Common myeloid progenitor, CD34-positive (primary cell): ENCODE data around the gene NOL4L.
A peak's percentile ranks its signal among the peaks of the same experiment; 100 is the strongest.

ENCODE experiments used
- CTCF ChIA-PET: fragments of 350-600 bp; sonication (Branson Sonifier 250); formaldehyde crosslinking; loops from one replicate; lab custom pipeline; 2021; ENCODE audit warnings: antibody characterized with exemption; lab: Charles Lee
- POLR2A ChIA-PET: fragments of 350-600 bp; sonication (Branson Sonifier 250); formaldehyde crosslinking; loops from one replicate; lab custom pipeline; 2021; ENCODE audit warnings: antibody characterized with exemption; lab: Charles Lee
- DNase-seq, 3 donors: peaks; one replicate each; pipeline versions ENCODE4 v3.0.0 to v3.0.0-alpha.2; 2013
- H3K27ac ChIP-seq, 2 experiments: 1 replicate in 1 of 2; 2 replicates in 1 of 2; pipeline ENCODE4 v1.7.0; 2013; ENCODE audit warnings: inconsistent platforms in 2 of 2, low read length in 2 of 2, mild to moderate bottlenecking in 2 of 2, low read depth in 1 of 2, moderate library complexity in 1 of 2; ENCODE audit not compliant: severe bottlenecking in 2 of 2, insufficient read depth in 1 of 2, poor library complexity in 1 of 2
- H3K27me3 ChIP-seq, 5 experiments: replicated peaks in 2 of 5; 1 replicate in 3 of 5; 2 replicates in 2 of 5; pipeline versions ENCODE4 v1.6.1 to v1.7.0; 2013; ENCODE audit warnings: low read length in 4 of 5, mild to moderate bottlenecking in 2 of 5, moderate library complexity in 2 of 5, inconsistent platforms in 1 of 5; ENCODE audit not compliant: insufficient read depth in 5 of 5, control insufficient read depth in 4 of 5
- H3K36me3 ChIP-seq, 4 experiments: 1 replicate in 2 of 4; 2 replicates in 2 of 4; pipeline versions ENCODE4 v1.6.1 to v1.7.0; 2013; ENCODE audit warnings: low read length in 3 of 4, control low read depth in 1 of 4, mild to moderate bottlenecking in 1 of 4; ENCODE audit not compliant: control insufficient read depth in 4 of 4, insufficient read depth in 4 of 4
- H3K4me1 ChIP-seq, 4 experiments: 1 replicate in 3 of 4; 2 replicates in 1 of 4; pipeline versions ENCODE4 v1.6.1 to v1.7.1; 2013; ENCODE audit warnings: low read length in 3 of 4, mild to moderate bottlenecking in 3 of 4, control low read depth in 1 of 4, inconsistent platforms in 1 of 4, moderate library complexity in 1 of 4; ENCODE audit not compliant: control insufficient read depth in 4 of 4, insufficient read depth in 4 of 4; ENCODE audit errors: control extremely low read depth in 1 of 4
- H3K4me3 ChIP-seq, 7 experiments: 1 replicate in 4 of 7; 2 replicates in 3 of 7; pipeline versions ENCODE4 v1.5.1 to v1.7.0; 2013; ENCODE audit warnings: mild to moderate bottlenecking in 7 of 7, low read length in 6 of 7, moderate library complexity in 6 of 7, inconsistent platforms in 2 of 7, low read depth in 2 of 7, control low read depth in 1 of 7; ENCODE audit not compliant: insufficient read depth in 4 of 7, control insufficient read depth in 1 of 7; ENCODE audit errors: extremely low read depth in 1 of 7
- H3K9me3 ChIP-seq, 5 experiments: 1 replicate in 4 of 5; 2 replicates in 1 of 5; pipeline versions ENCODE4 v1.6.1 to v1.7.1; 2013; ENCODE audit warnings: low read length in 4 of 5, mild to moderate bottlenecking in 2 of 5, inconsistent platforms in 1 of 5, low read depth in 1 of 5, moderate library complexity in 1 of 5; ENCODE audit not compliant: control insufficient read depth in 4 of 5, insufficient read depth in 2 of 5; ENCODE audit errors: control extremely low read depth in 1 of 5
- WGBS: methylation state at CpG from one replicate; pipeline ENCODE4 v1.1.5; 2013; ENCODE audit not compliant: insufficient coverage; 5-methylcytosine and 5-hydroxymethylcytosine counted together

The NOL4L gene

GRCh38 chr20:32613192-32614053 lies 28.3 kb upstream of the NOL4L start:
- Histone ChIP-seq H3K27ac (no peak overlapping the region), H3K4me1 (peaks cover 0 to 19% (median 12%) of the 10 kb centered on the region in 4 experiments), H3K4me3 (no peak overlapping the region), H3K27me3 (no peaks in the 10 kb centered on the region), H3K9me3 (no peaks in the 10 kb centered on the region), H3K36me3 (no peaks in the 10 kb centered on the region)
- ChIA-PET CTCF (no interaction called here), POLR2A (no interaction called here)
- WGBS = 97% methylated on average over 3 of the region's 3 CpGs
- DNase-seq = no peak

- H3K36me3 ChIP-seq = no peaks in the 10 kb centered on the region
- POLR2A ChIA-PET = interaction anchor here (1.1 kb wide), 1 partner anchor 15 kb away, joined by 3 read pairs; no protein-coding TSS in a partner anchor
- 100% methylated on average over 2 of the region's 3 CpGs for WGBS
- H3K27me3 ChIP-seq = no peaks in the 10 kb centered on the region
- DNase-seq = no peak
- peaks cover 0 to 19% (median 12%) of the 10 kb centered on the region in 4 experiments for H3K4me1 ChIP-seq
- CTCF ChIA-PET = interaction anchor here (0.9 to 1.9 kb wide), 4 partner anchors 14 to 147 kb away, joined by 3 to 6 read pairs (median 4); no protein-coding TSS in a partner anchor
- no peak overlapping the region for H3K4me3 ChIP-seq
- no peak overlapping the region for H3K27ac ChIP-seq
- no peaks in the 10 kb centered on the region for H3K9me3 ChIP-seq
Measured at GRCh38 chr20:32612351-32613191, 27.4 kb upstream of the NOL4L start.

GRCh38 chr20:32611868-32612267 lies 26.7 kb upstream of the NOL4L start:
- H3K9me3 ChIP-seq = no peaks in the 10 kb centered on the region
- H3K27ac ChIP-seq = no peak overlapping the region
- no peaks in the 10 kb centered on the region for H3K27me3 ChIP-seq
- no peak overlapping the region for H3K4me3 ChIP-seq
- no peak for DNase-seq
- H3K4me1 ChIP-seq = peaks cover 0 to 19% (median 12%) of the 10 kb centered on the region in 4 experiments
- POLR2A ChIA-PET = interaction anchor here (1.1 kb wide), 1 partner anchor 16 kb away, joined by 3 read pairs; no protein-coding TSS in a partner anchor
- CTCF ChIA-PET = interaction anchor here (0.8 to 1.9 kb wide), 7 partner anchors 13 to 146 kb away, joined by 3 to 6 read pairs (median 3); no protein-coding TSS in a partner anchor
- 94% methylated on average over 5 of the region's 6 CpGs for WGBS
- H3K36me3 ChIP-seq = no peaks in the 10 kb centered on the region

- POLR2A ChIA-PET = interaction anchor here (1.1 kb wide), 1 partner anchor 16 kb away, joined by 3 read pairs; no protein-coding TSS in a partner anchor
- H3K4me3 ChIP-seq = no peak overlapping the region
- CTCF ChIA-PET = interaction anchor here (0.8 to 1.9 kb wide), 10 partner anchors 12 to 90 kb away, joined by 3 to 6 read pairs (median 4); no protein-coding TSS in a partner anchor
- H3K9me3 ChIP-seq = no peaks in the 10 kb centered on the region
- peaks cover 0 to 2% (median 0%) of the 10 kb centered on the region in 5 experiments for H3K27me3 ChIP-seq
- H3K36me3 ChIP-seq = no peaks in the 10 kb centered on the region
- DNase-seq = no peak
- WGBS = 91% methylated on average over 3 of the region's 7 CpGs
- no peak overlapping the region for H3K27ac ChIP-seq
- peaks cover 0 to 19% (median 12%) of the 10 kb centered on the region in 4 experiments for H3K4me1 ChIP-seq
Measured at GRCh38 chr20:32611286-32611685, 26.2 kb upstream of the NOL4L start.

GRCh38 chr20:32610472-32611218 lies 25.5 kb upstream of the NOL4L start:
- WGBS = 70% methylated on average over 17 of the region's 17 CpGs
- peaks cover 0 to 2% (median 0%) of the 10 kb centered on the region in 5 experiments for H3K27me3 ChIP-seq
- CTCF ChIA-PET = interaction anchor here (0.8 to 1.9 kb wide), 9 partner anchors 12 to 90 kb away, joined by 3 to 6 read pairs (median 3); no protein-coding TSS in a partner anchor

GRCh38 chr20:32609993-32610392 lies 24.9 kb upstream of the NOL4L start:
- Histone ChIP-seq H3K27ac (no peak overlapping the region), H3K4me3 (no peak overlapping the region), H3K9me3 (no peaks in the 10 kb centered on the region), H3K27me3 (peaks cover 0 to 2% (median 0%) of the 10 kb centered on the region in 5 experiments), H3K4me1 (peaks cover 0 to 30% (median 12%) of the 10 kb centered on the region in 4 experiments), H3K36me3 (no peaks in the 10 kb centered on the region)
- no peak for DNase-seq
- ChIA-PET POLR2A (no interaction called here), CTCF (interaction anchor here (1.1 kb wide), 1 partner anchor 43 kb away, joined by 3 read pairs; no protein-coding TSS in a partner anchor)
- WGBS = 100% methylated on average over 1 of the region's 4 CpGs

More at GRCh38 chr20:32610472-32611218, 25.5 kb upstream of the NOL4L start:
- Histone ChIP-seq H3K9me3 (no peaks in the 10 kb centered on the region), H3K4me3 (no peak overlapping the region), H3K4me1 (peaks cover 0 to 24% (median 12%) of the 10 kb centered on the region in 4 experiments), H3K27ac (no peak overlapping the region), H3K36me3 (no peaks in the 10 kb centered on the region)
- POLR2A ChIA-PET = no interaction called here
- DNase-seq = peak in 2 of 3 donors; percentile 34 to 52
